PC-9 (cell line): Measurements from ENCODE around the gene NXPH2.

ENCODE experiments used
- CTCF ChIP-seq: fragments of 200-600 bp; sonication (generic); conservative IDR thresholded peaks from 2 replicates; pipeline ENCODE4 v1.6.1; 2017; ENCODE audit warnings: mixed run types, antibody characterized with exemption, mild to moderate bottlenecking, moderate library complexity
- EZH2 ChIP-seq: fragments of 200-600 bp; sonication (generic); IDR thresholded peaks from 2 replicates; pipeline ENCODE4 v1.8.0; 2017; ENCODE audit warnings: antibody characterized with exemption, low read depth

- TF ChIP-seq CTCF (no peak), EZH2 (no peak)
These were observed 19.5 kb downstream of the NXPH2 start for GRCh38 chr2:138760676-138761075.
